ENCODE results near the gene MICAL3. TPM values are rescaled to one million over a fixed set of nuclear protein-coding genes. Genes with fewer than 3 reads are reported as not detected.

MICAL3 gene
- polyA plus RNA-seq, 1 donor from 2014 or later = 28.1 TPM

DNA sequence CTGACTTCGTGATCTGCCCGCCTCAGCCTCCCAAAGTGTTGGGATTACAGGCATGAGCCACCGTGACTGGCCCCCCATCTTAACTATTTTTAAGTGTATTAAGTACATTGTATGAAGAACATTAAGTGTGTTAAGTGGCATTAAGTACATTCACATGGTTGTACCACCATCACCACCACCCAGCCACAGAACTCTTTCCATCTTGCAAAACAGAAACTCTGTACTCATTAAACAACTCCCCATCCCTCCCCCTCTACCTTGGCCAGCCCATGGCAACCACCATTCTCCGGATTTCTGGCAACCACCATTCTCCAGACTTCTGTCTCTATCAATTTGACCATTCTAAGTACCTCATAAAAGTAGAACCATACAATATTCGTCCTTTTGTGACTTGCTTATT is 35.6 kb upstream of the MICAL3 start:
- no peak overlapping the region for H2AFZ ChIP-seq (ENCODE audit: low read depth, low read length)
- H3K9me3 ChIP-seq (ENCODE audit: low read length) = no peaks in the 10 kb centered on the region
- H3K9me2 ChIP-seq (ENCODE audit: insufficient read depth, low read length) = no peaks in the 10 kb centered on the region
- no peaks in the 10 kb centered on the region for H3K79me2 ChIP-seq (replicated peaks; ENCODE audit: insufficient read depth, low read length)
- no peak overlapping the region for H3K4me3 ChIP-seq (ENCODE audit: low read length)
- no peak overlapping the region for H3K27ac ChIP-seq (ENCODE audit: low read length)
- H3K4me2 ChIP-seq (ENCODE audit: low read length) = no peak overlapping the region
- H3K9ac ChIP-seq (ENCODE audit: low read length) = no peak overlapping the region
- H3K36me3 ChIP-seq (ENCODE audit: insufficient read depth, low read length) = no peaks in the 10 kb centered on the region
- no peaks in the 10 kb centered on the region for H4K20me1 ChIP-seq (ENCODE audit: insufficient read depth)
- no peaks in the 10 kb centered on the region for H3K27me3 ChIP-seq (ENCODE audit: insufficient read depth, low read depth, low read length)
- H3F3A ChIP-seq (ENCODE audit: insufficient read depth, low read length, poor library complexity, severe bottlenecking) = no peaks in the 10 kb centered on the region
- no peak for TF ChIP-seq EZH2 (IDR thresholded peaks at IDR 0.05; ENCODE audit: borderline replicate concordance, insufficient read depth, low read length, poor library complexity, severe bottlenecking)
- TF ChIP-seq MXI1 (conservative IDR thresholded peaks at IDR 0.05; ENCODE audit: poor library complexity, severe bottlenecking) = no peak
- TF ChIP-seq, protein P1, sequence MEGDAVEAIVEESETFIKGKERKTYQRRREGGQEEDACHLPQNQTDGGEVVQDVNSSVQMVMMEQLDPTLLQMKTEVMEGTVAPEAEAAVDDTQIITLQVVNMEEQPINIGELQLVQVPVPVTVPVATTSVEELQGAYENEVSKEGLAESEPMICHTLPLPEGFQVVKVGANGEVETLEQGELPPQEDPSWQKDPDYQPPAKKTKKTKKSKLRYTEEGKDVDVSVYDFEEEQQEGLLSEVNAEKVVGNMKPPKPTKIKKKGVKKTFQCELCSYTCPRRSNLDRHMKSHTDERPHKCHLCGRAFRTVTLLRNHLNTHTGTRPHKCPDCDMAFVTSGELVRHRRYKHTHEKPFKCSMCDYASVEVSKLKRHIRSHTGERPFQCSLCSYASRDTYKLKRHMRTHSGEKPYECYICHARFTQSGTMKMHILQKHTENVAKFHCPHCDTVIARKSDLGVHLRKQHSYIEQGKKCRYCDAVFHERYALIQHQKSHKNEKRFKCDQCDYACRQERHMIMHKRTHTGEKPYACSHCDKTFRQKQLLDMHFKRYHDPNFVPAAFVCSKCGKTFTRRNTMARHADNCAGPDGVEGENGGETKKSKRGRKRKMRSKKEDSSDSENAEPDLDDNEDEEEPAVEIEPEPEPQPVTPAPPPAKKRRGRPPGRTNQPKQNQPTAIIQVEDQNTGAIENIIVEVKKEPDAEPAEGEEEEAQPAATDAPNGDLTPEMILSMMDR (IDR thresholded peaks at IDR 0.05; ENCODE audit: poor library complexity, severe bottlenecking) = no peak
- no peak for TF ChIP-seq RAD21 (conservative IDR thresholded peaks at IDR 0.05)
- TF ChIP-seq, protein P2, sequence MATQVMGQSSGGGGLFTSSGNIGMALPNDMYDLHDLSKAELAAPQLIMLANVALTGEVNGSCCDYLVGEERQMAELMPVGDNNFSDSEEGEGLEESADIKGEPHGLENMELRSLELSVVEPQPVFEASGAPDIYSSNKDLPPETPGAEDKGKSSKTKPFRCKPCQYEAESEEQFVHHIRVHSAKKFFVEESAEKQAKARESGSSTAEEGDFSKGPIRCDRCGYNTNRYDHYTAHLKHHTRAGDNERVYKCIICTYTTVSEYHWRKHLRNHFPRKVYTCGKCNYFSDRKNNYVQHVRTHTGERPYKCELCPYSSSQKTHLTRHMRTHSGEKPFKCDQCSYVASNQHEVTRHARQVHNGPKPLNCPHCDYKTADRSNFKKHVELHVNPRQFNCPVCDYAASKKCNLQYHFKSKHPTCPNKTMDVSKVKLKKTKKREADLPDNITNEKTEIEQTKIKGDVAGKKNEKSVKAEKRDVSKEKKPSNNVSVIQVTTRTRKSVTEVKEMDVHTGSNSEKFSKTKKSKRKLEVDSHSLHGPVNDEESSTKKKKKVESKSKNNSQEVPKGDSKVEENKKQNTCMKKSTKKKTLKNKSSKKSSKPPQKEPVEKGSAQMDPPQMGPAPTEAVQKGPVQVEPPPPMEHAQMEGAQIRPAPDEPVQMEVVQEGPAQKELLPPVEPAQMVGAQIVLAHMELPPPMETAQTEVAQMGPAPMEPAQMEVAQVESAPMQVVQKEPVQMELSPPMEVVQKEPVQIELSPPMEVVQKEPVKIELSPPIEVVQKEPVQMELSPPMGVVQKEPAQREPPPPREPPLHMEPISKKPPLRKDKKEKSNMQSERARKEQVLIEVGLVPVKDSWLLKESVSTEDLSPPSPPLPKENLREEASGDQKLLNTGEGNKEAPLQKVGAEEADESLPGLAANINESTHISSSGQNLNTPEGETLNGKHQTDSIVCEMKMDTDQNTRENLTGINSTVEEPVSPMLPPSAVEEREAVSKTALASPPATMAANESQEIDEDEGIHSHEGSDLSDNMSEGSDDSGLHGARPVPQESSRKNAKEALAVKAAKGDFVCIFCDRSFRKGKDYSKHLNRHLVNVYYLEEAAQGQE (IDR thresholded peaks at IDR 0.05; ENCODE audit: borderline replicate concordance) = no peak
- TF ChIP-seq SMC3 (conservative IDR thresholded peaks at IDR 0.05; ENCODE audit: poor library complexity) = no peak
- no peak for TF ChIP-seq EP300 (conservative IDR thresholded peaks at IDR 0.05; ENCODE audit: poor library complexity, severe bottlenecking)
- no peak for TF ChIP-seq TAF1 (IDR thresholded peaks at IDR 0.05; ENCODE audit: low read depth)
- no peak for TF ChIP-seq POLR2AphosphoS5 (IDR thresholded peaks at IDR 0.05)

DNA sequence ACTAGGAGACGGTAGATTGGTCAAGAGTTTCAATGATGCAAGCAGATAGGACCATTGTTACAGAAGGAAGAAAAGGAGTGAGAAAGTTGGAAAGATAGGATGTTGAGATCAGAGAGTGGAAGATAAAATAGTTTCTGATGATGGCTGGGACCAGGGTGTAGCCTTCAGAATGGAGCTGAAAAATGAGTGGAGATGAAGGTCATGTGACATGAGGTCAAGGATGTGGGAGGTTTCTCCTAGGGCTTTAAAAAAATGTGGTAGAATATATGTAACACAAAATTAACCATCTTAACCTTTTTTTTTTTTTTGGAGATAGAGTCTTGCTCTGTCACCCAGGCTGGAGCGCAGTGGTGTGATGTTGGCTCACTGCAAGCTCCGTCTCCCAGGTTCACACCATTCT is 35.1 kb upstream of the MICAL3 start:
- H3K79me2 ChIP-seq (replicated peaks; ENCODE audit: insufficient read depth, low read length) = no peaks in the 10 kb centered on the region
- no peaks in the 10 kb centered on the region for H3K9me3 ChIP-seq (ENCODE audit: low read length)
- no peak overlapping the region for H3K27ac ChIP-seq (ENCODE audit: low read length)
- no peaks in the 10 kb centered on the region for H4K20me1 ChIP-seq (ENCODE audit: insufficient read depth)
- H3K9me2 ChIP-seq (ENCODE audit: insufficient read depth, low read length) = no peaks in the 10 kb centered on the region
- H3K36me3 ChIP-seq (ENCODE audit: insufficient read depth, low read length) = no peaks in the 10 kb centered on the region
- H3K27me3 ChIP-seq (ENCODE audit: insufficient read depth, low read depth, low read length) = no peaks in the 10 kb centered on the region
- H3K9ac ChIP-seq (ENCODE audit: low read length) = no peak overlapping the region
- TF ChIP-seq MXI1 (conservative IDR thresholded peaks at IDR 0.05; ENCODE audit: poor library complexity, severe bottlenecking) = no peak
- TF ChIP-seq, protein P1 (IDR thresholded peaks at IDR 0.05; ENCODE audit: poor library complexity, severe bottlenecking) = no peak
- no peak for TF ChIP-seq EZH2 (IDR thresholded peaks at IDR 0.05; ENCODE audit: borderline replicate concordance, insufficient read depth, low read length, poor library complexity, severe bottlenecking)
- TF ChIP-seq, protein P2 (IDR thresholded peaks at IDR 0.05; ENCODE audit: borderline replicate concordance) = no peak
- no peak for TF ChIP-seq RAD21 (conservative IDR thresholded peaks at IDR 0.05)
- TF ChIP-seq EP300 (conservative IDR thresholded peaks at IDR 0.05; ENCODE audit: poor library complexity, severe bottlenecking) = no peak
- TF ChIP-seq TAF1 (IDR thresholded peaks at IDR 0.05; ENCODE audit: low read depth) = no peak
- no peak for TF ChIP-seq POLR2AphosphoS5 (IDR thresholded peaks at IDR 0.05)
- no peak for TF ChIP-seq SMC3 (conservative IDR thresholded peaks at IDR 0.05; ENCODE audit: poor library complexity)
- no peak overlapping the region for H3K4me2 ChIP-seq (ENCODE audit: low read length)
- H3K4me3 ChIP-seq (ENCODE audit: low read length) = no peak overlapping the region
- no peaks in the 10 kb centered on the region for H3F3A ChIP-seq (ENCODE audit: insufficient read depth, low read length, poor library complexity, severe bottlenecking)
- no peak overlapping the region for H2AFZ ChIP-seq (ENCODE audit: low read depth, low read length)

Measured in neural cell (in vitro differentiated cells).